HepG2 (cell line): ENCODE results near the gene UBE2B. TPM values are rescaled to one million over a fixed set of nuclear protein-coding genes. Genes with fewer than 3 reads are reported as not detected.

Source experiments
- ATAC-seq: fragments of 200-7000 bp; cut with Tn5 transposase; 3 replicates; pipeline ENCODE4 v1.9.1; 2020; ENCODE audit warnings: mild to moderate bottlenecking, moderate library complexity
- BruUV-seq: library from RNA; stranded (reverse); fragments of 400-500 nt; replicated peaks from 2 replicates; lab custom pipeline; 2021; lab: Mats Ljungman, UMichigan
- CTCF ChIA-PET: fragments of 300-600 bp; formaldehyde crosslinking; extraction: SDS; loops from one replicate; lab custom pipeline; 2021; ENCODE audit warnings: low total read pairs, inconsistent platforms, low intra/inter-chr PET ratio; lab: Yijun Ruan, JAX
- POLR2A ChIA-PET: fragments of 350-600 bp; sonication (Branson Sonifier 250); formaldehyde crosslinking; loops from one replicate; lab custom pipeline; 2020; ENCODE audit warnings: antibody characterized with exemption, inconsistent platforms; lab: Yijun Ruan, JAX
- DNase-seq: peaks from one replicate; pipeline ENCODE4 v3.0.0-alpha.2; 2015; ENCODE audit warnings: low spot score
- FAIRE-seq: peaks from 3 replicates; lab custom pipeline; 2011; peaks lifted over from hg19 to GRCh38; lab: Jason Lieb, UNC
- H2AFZ ChIP-seq: one replicate; pipeline ENCODE4 v1.6.1; 2011; ENCODE audit warnings: low read length, inconsistent platforms
- H3K27ac ChIP-seq: fragments of 300-600 bp; 3 replicates; pipeline ENCODE4 v1.8.0; 2011; ENCODE audit warnings: mixed run types, mild to moderate bottlenecking, mixed read lengths, low read length, inconsistent platforms; ENCODE audit not compliant: insufficient read depth; ENCODE audit errors: extremely low read length
- H3K27me3 ChIP-seq, 2 experiments: fragments of 200-600 bp in 1 of 2; 2 replicates in 1 of 2; 3 replicates in 1 of 2; pipeline versions ENCODE4 v1.6.0 to v1.8.0; 2011; ENCODE audit warnings: low read length in 2 of 2, mild to moderate bottlenecking in 2 of 2, moderate library complexity in 2 of 2, inconsistent platforms in 1 of 2; ENCODE audit not compliant: insufficient read depth in 2 of 2, control insufficient read depth in 1 of 2
- H3K36me3 ChIP-seq, 2 experiments: fragments of 200-600 bp in 1 of 2; replicated peaks in 1 of 2; 2 replicates in 1 of 2; 3 replicates in 1 of 2; pipeline versions ENCODE4 v1.5.1 to v1.8.0; 2011; ENCODE audit warnings: low read length in 2 of 2, inconsistent platforms in 1 of 2; ENCODE audit not compliant: insufficient read depth in 2 of 2, control insufficient read depth in 1 of 2
- H3K4me1 ChIP-seq: 2 replicates; pipeline ENCODE4 v1.5.1; 2012; ENCODE audit warnings: low read length, inconsistent platforms; ENCODE audit not compliant: insufficient read depth
- H3K4me2 ChIP-seq: 2 replicates; pipeline ENCODE4 v1.6.0; 2011; ENCODE audit warnings: low read depth, low read length, inconsistent platforms
- H3K4me3 ChIP-seq, 3 experiments: fragments of 200-600 bp in 1 of 3; sonication (generic), shearing (Covaris generic) in 1 of 3; replicated peaks in 1 of 3; 2 replicates each; pipeline ENCODE4 v1.5.1; 2011 to 2016; ENCODE audit warnings: low read length in 3 of 3, inconsistent platforms in 2 of 3, low read depth in 2 of 3, mild to moderate bottlenecking in 2 of 3, control low read depth in 1 of 3, mixed read lengths in 1 of 3; ENCODE audit not compliant: insufficient read depth in 1 of 3
- H3K79me2 ChIP-seq: one replicate; pipeline ENCODE4 v1.6.1; 2011; ENCODE audit warnings: low read length, inconsistent platforms; ENCODE audit not compliant: insufficient read depth
- H3K9ac ChIP-seq: 2 replicates; pipeline ENCODE4 v1.6.0; 2011; ENCODE audit warnings: mild to moderate bottlenecking, low read depth, low read length, inconsistent platforms; ENCODE audit not compliant: insufficient read depth
- H3K9me3 ChIP-seq: 2 replicates; pipeline ENCODE4 v1.5.1; 2012; ENCODE audit warnings: mild to moderate bottlenecking, low read length
- H4K20me1 ChIP-seq: 2 replicates; pipeline ENCODE4 v1.6.0; 2011; ENCODE audit warnings: inconsistent platforms, mild to moderate bottlenecking, low read length, moderate library complexity; ENCODE audit not compliant: insufficient read depth
- HMG20B ChIP-seq: conservative IDR thresholded peaks from 2 replicates; pipeline ENCODE4 v1.6.1; 2016; ENCODE audit warnings: missing genetic modification reagents, missing compliant biosample characterization
- MBNL3 ChIP-seq: fragments of 250-450 bp; sonication (Bioruptor Pico); conservative IDR thresholded peaks from 2 replicates; pipeline ENCODE4 v1.8.0; 2022; ENCODE audit warnings: mild to moderate bottlenecking, inconsistent platforms
- PLRG1 ChIP-seq: fragments of 450-650 bp; conservative IDR thresholded peaks from 2 replicates; pipeline ENCODE4 v1.6.1; 2016
- SOX6 ChIP-seq, 2 experiments: fragments of 450-650 bp in 1 of 2; sonication (generic) in 1 of 2; formaldehyde crosslinking in 1 of 2; IDR thresholded peaks; 2 replicates each; pipeline versions ENCODE4 v1.4.0 to v1.6.1; 2017 to 2020; ENCODE audit warnings: antibody characterized with exemption in 1 of 2, mild to moderate bottlenecking in 1 of 2, missing genetic modification reagents in 1 of 2
- SYNCRIP ChIP-seq: fragments of 200-400 bp; formaldehyde crosslinking; IDR thresholded peaks from 2 replicates; pipeline ENCODE4 v1.6.1; 2018; ENCODE audit warnings: mild to moderate bottlenecking, low read depth, low read length; ENCODE audit not compliant: insufficient read depth
- ZBTB7B ChIP-seq: sonication (generic); formaldehyde crosslinking; IDR thresholded peaks from 2 replicates; pipeline ENCODE4 v1.4.0; 2020; ENCODE audit warnings: missing genetic modification reagents
- ZMAT3 ChIP-seq: sonication (generic); formaldehyde crosslinking; conservative IDR thresholded peaks from 2 replicates; pipeline ENCODE4 v1.7.0; 2021; ENCODE audit warnings: missing genetic modification reagents
- ZNF432 ChIP-seq: sonication (generic); formaldehyde crosslinking; IDR thresholded peaks from 2 replicates; pipeline ENCODE4 v1.5.0; 2020; ENCODE audit warnings: missing genetic modification reagents, mild to moderate bottlenecking, borderline replicate concordance
- WGBS: methylation state at CpG from one replicate; pipeline ENCODE4 v1.1.6; 2017; ENCODE audit warnings: low lambda C conversion rate; 5-methylcytosine and 5-hydroxymethylcytosine counted together
- in situ Hi-C: cut with HindIII; loops from 2 replicates; pipeline ENCODE4 v1.10.0; 2017; ENCODE audit warnings: low pct_unique_long_range_greater_than_20kb; ENCODE audit not compliant: extremely low pct_ligation_motif_present
- intact Hi-C: fragments of 100-400 bp; cut with micrococcal nuclease; formaldehyde crosslinking; loops from one replicate; pipeline ENCODE4 v1.10.0; 2022; ENCODE audit not compliant: unreplicated experiment
- polyA plus RNA-seq, 8 experiments: library from polyadenylated mRNA; depleted of rRNA in 3 of 8; stranded (reverse) in 7 of 8; unstranded in 1 of 8; fragments of >200 nt; fragmentation: Illumina TruSeq in 4 of 8; extraction: Trizol in 4 of 8; gene quantifications; 2 replicates each; pipeline versions ENCODE4 v1.2.1 to v1.2.3, GENCODE V29; 2011 to 2016; ENCODE audit warnings: low read depth in 4 of 8, missing spikeins in 1 of 8, mixed read lengths in 1 of 8; ENCODE audit not compliant: insufficient read depth in 1 of 8
- total RNA-seq, 5 experiments: library from RNA; depleted of rRNA; stranded (reverse); fragments of >200 nt; fragmentation: Illumina TruSeq; extraction: Trizol; gene quantifications; 2 replicates each; pipeline ENCODE4 v1.2.3, GENCODE V29; 2016; ENCODE audit warnings: low read depth in 1 of 5
- TF ChIP-seq, protein P1 (sequence below): sonication (generic); formaldehyde crosslinking; IDR thresholded peaks from 2 replicates; pipeline ENCODE4 v1.5.1; 2020; ENCODE audit warnings: missing genetic modification reagents, mild to moderate bottlenecking, borderline replicate concordance
- TF ChIP-seq, protein P2 (sequence below): sonication (generic); formaldehyde crosslinking; IDR thresholded peaks from 2 replicates; pipeline ENCODE4 v1.4.0; 2020; ENCODE audit warnings: missing genetic modification reagents, mild to moderate bottlenecking, borderline replicate concordance

The UBE2B gene
- total and polyA plus RNA-seq, 2 of the 13 experiments (the other 11 are each of a cell fraction or from before 2014, with no cell fraction given): 25.2 to 56.0 TPM

DNA sequence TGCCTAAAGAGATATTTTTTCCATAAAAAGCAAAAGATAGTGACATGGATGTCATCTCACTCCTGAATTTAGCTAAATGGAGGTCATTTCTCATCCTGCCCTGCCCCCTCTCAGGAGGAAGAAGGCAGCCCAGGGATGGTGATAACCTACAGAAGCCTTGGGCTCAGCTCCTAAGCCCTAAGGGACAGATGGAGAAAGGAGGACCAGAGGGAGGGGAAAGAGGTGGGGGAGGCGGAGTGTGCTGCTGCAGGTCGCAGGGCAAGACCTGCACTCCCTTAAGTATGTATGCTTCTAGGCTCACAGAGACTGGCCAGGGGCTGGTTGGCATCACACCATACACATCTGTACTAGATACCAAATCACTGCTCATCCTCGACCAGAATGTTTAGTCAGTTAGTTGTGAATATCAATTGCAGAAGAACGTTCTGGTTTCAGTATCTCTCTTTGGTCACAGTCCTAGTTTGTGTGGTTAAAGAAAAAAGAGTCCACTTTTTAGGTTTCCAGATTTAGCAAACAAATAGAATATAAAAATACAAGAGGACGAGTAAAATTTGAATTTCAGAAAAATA lies 58.7 kb downstream of the UBE2B start:
- POLR2A ChIA-PET: interaction anchor here (1.8 kb wide), 1 partner anchor 14 kb away, joined by 5 read pairs; no protein-coding TSS in a partner anchor
- Histone ChIP-seq H3K27ac (no peak overlapping the region), H3K27me3 (peaks cover 2 to 16% of the 10 kb centered on the region in 2 experiments; a peak in 4 of 5 replicates), H3K79me2 (no peaks in the 10 kb centered on the region), H2AFZ (no peak overlapping the region), H3K9ac (no peak overlapping the region), H3K36me3 (no peaks in the 10 kb centered on the region), H3K4me1 (peaks cover 32% of the 10 kb centered on the region), H4K20me1 (no peaks in the 10 kb centered on the region), H3K4me2 (no peak overlapping the region), H3K4me3 (no peak overlapping the region), H3K9me3 (no peaks in the 10 kb centered on the region)
- no TSS peak for BruUV-seq
- no peak for FAIRE-seq
- no peak for DNase-seq
- in situ Hi-C loops: no loop called here
- CTCF ChIA-PET: no interaction called here
- no peak for ATAC-seq
- TF ChIP-seq ZBTB7B (CRISPR knock-in tag) (no peak), SYNCRIP (no peak), PLRG1 (no peak), MBNL3 (CRISPR knock-in tag) (no peak), SOX6 (IDR thresholded peaks at IDR 0.05) (no peak), SOX6 (CRISPR knock-in tag; IDR thresholded peaks at IDR 0.05) (no peak), ZMAT3 (CRISPR knock-in tag) (no peak), HMG20B (no peak), ZNF432 (no peak)
- TF ChIP-seq, protein P1, sequence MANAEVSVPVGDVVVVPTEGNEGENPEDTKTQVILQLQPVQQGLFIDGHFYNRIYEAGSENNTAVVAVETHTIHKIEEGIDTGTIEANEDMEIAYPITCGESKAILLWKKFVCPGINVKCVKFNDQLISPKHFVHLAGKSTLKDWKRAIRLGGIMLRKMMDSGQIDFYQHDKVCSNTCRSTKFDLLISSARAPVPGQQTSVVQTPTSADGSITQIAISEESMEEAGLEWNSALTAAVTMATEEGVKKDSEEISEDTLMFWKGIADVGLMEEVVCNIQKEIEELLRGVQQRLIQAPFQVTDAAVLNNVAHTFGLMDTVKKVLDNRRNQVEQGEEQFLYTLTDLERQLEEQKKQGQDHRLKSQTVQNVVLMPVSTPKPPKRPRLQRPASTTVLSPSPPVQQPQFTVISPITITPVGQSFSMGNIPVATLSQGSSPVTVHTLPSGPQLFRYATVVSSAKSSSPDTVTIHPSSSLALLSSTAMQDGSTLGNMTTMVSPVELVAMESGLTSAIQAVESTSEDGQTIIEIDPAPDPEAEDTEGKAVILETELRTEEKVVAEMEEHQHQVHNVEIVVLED (CRISPR knock-in tag): no peak
- TF ChIP-seq, protein P2, sequence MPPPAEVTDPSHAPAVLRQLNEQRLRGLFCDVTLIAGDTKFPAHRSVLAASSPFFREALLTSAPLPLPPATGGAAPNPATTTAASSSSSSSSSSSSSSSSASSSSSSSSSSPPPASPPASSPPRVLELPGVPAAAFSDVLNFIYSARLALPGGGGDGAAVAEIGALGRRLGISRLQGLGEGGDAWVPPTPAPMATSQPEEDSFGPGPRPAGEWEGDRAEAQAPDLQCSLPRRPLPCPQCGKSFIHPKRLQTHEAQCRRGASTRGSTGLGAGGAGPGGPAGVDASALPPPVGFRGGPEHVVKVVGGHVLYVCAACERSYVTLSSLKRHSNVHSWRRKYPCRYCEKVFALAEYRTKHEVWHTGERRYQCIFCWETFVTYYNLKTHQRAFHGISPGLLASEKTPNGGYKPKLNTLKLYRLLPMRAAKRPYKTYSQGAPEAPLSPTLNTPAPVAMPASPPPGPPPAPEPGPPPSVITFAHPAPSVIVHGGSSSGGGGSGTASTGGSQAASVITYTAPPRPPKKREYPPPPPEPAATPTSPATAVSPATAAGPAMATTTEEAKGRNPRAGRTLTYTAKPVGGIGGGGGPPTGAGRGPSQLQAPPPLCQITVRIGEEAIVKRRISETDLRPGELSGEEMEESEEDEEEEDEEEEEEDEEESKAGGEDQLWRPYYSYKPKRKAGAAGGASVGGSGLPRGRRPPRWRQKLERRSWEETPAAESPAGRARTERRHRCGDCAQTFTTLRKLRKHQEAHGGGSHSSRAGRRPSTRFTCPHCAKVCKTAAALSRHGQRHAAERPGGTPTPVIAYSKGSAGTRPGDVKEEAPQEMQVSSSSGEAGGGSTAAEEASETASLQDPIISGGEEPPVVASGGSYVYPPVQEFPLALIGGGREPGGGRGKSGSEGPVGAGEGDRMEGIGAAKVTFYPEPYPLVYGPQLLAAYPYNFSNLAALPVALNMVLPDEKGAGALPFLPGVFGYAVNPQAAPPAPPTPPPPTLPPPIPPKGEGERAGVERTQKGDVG: no peak
- 27% methylated on average over 5 of the region's 5 CpGs for WGBS
- intact Hi-C loops: no loop called here
